HUDEP-2 (cell line): ENCODE measurements around the gene UBN1.

Source experiments
- DNase-seq, 76 experiments: peaks; one replicate each; lab custom pipeline; 2025; ENCODE audit not compliant: unreplicated experiment in 76 of 76; lab: John Stamatoyannopoulos, UW

UBN1 gene

DNA sequence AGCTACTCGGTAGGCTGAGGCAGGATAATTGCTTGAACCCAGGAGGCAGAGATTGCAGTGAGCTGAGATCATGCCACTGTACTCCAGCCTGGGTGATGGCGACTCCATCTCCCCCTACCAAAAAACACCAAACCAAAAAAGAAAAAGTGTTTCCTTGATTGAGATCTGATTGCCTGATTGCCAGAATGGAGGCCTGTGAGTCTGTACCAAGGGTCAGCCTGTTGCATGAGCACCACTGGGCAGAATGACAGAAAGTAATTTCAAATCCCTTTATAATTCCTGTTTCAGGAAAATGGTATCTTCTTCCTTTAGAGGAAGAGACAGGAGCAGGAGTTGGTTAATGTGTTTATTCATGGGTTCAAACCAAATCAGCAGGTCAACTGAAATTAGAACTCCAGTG, 8.5 kb downstream of the UBN1 start:
- DNase-seq: no peak

DNA sequence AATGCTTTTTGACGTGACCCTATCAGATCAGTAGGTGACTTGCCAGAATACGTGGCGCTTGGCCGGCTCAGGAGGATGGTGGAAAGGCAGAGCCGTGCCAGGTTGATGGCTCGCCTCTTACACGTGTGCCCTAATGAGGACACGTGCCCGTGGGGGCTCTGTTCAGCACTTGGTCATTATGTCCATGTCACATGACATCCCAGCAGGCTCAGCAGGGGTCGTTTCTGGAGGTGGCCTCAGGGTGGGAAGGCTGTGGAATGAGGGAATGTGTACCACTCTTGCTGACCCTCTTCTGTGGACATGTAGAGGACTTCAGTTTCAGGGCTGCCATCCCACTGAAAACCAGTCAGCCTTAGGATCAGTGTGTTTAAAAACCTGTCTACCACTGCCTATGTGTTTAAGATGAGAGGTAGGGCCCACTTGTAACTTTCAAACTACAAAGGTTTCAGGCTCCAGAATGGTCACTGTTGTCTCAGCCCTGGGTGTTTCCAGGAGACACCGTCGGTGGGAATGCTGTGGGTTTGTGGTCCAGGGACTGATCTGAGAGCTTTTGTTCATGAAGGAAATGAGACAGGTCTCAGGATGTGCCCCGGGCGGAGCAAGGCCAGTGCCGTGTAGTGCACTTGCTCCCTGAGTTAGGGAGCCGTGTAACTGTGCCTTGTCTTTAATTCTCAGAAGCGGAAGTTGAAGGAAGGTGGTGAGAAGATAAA, 12.1 kb downstream of the UBN1 start:
- DNase-seq: no peak

DNA sequence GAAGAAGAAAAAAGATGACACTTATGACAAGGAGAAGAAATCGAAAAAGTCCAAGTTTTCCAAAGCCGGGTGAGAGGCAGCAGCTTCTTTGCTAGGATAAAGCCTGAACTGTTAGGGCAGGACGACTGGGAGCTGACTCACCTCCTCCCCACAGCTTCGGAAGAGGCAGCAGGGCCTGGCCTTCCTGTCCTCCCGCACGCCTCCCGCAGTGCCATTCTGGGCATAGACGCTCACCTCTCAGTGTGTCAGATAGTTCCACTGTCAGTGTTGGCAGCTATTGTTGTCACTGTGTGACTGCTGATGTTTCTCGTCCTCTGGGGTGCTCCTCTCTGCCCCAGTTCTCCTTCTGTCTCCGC, 12.6 kb downstream of the UBN1 start:
- no peak for DNase-seq

DNA sequence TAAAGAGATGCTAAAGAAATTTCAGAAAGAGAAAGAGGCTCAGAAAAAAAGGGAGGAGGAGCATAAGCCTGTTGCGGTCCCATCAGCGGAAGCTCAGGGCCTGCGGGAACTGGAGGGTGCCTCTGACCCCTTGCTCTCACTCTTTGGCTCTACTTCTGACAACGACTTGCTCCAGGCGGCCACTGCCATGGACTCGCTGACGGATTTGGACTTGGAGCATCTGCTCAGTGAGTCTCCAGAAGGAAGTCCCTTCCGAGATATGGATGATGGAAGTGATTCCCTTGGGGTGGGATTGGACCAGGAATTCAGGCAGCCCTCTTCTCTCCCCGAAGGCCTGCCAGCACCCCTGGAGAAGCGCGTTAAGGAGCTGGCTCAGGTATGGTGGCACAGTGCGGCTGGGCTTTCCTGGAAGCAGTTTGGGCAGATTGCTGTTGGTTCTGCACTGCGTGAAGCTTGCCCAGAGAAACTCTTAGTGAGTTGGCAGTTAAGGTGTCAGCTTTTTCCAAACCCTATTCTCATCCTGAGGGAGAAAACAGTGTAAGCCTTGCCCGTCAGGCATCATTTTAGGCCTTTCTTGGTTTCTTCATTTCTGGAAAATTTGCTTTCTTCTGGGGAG, 13.6 kb downstream of the UBN1 start:
- no peak for DNase-seq

DNA sequence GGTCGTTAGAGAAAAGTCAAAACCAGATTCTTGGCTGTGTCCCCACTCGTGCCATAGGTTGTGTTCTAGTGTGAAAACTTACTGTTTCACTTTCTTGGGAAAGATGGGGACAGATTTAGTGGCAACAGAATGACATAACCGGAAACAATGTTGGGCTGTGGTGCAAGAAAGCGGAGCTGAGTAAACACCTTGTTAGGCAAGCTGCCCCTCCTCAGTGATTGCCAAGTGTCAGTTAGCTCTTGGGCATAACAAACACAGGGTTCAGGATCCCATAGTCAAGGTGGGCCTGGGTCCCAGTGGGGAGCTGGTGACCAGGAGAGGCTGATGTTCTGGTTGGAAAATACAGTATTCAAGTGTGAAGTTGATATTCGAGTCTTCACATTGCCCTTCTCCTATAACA, 15.4 kb downstream of the UBN1 start:
- no peak for DNase-seq

DNA sequence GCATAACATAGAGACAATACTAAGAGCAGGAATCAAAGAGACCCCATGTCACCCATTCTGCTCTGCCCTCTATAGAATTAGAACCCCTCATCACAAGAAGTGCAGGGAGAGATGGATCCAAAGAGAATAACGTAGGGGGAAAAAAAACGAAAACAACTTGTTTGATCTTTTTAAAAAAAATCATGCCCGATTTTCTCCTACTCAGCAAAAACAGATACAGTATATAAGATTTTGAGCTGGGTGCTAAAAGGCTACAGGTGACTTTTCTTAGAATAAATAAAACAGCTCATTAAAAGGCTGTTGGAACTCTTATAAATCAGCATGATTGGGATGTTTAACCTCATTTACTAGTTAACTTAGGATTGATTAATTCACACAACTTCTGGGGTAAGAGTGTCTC, 17.4 kb downstream of the UBN1 start:
- DNase-seq: no peak

DNA sequence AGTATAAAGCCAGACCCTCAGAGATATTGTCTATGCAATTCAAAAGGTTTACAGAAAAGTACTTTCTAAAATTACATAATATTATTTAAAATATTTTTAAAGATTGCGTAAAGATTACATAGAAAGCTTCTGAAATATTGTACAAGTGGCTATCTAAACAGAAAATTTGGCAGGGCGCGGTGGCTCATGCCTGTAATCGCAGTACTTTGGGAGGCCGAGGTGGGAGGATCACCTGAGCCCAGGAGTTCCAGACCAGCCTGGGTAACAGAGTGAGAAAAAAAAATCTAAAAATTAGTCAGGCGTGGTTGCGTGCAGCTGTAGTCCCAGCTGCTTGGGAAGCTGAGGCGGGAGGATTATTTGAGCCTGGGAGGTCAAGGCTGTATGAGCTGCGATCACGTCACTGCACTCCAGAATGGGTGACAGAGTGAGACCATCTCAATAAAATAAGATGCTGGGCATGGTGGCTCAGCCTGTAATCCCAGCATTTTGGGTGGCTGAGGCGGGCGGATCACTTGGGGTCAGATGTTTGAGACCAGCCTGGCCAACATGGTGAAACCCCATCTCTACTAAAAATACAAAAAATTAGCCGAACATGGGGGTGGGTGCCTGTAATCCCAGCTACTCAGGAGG, 18.1 kb downstream of the UBN1 start:
- DNase-seq: no peak

DNA sequence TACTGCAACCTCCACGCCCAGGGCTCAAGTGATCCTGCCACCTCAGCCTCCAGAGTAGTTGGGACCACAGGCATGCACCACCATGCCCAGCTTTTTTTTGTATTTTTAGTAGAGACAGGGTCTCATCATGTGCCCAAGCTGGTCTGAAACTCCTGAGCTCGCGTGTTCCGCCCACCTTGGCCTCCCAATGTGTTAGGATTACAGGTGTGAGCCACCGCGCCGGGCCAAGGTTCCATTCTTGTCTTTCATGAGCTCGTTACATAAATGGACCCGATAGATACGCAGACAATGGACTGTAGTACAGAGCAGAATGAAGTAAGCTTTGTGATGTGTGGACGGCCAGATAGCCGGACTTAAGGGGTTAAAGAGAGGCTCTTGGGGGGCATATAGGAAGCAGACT, 19.3 kb downstream of the UBN1 start:
- DNase-seq: no peak

DNA sequence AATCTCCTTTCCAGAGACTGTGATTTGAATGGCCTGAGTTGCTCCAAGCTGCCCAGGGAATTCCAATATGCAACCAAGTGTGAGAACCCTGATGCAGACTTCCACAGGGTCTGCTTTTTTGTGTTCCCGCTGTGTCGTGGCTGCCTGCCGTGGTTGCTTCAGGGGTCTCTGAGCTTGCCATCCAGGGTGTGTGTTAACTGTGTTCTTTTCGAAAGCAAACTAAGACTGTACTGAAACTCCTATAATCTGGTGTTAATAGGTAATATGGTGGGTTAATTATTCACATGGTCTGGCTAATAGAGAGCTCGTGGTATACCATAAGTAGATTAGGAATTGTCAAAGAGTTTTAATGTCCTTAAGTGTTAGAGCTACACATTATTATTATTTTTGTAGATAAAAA, 20.7 kb downstream of the UBN1 start:
- no peak for DNase-seq

DNA sequence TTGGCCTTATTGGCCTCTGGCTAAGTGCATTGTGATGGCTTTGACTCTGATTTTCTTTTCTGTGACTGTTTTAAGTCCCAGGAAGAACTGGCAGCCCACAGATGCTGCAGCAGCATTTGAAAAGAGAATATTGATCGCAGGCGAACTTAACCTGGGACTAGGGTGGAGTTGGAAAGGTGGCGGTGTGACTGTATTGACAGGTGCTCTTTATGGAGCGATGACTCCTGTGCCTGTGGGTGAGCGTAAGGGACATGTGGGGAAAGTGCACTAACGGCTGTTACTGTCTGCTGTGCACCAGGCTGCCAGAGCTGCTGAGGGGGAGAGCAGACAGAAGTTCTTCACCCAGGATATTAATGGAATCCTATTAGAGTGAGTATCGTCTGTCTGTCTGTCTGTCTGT, 21.3 kb downstream of the UBN1 start:
- DNase-seq: no peak

DNA sequence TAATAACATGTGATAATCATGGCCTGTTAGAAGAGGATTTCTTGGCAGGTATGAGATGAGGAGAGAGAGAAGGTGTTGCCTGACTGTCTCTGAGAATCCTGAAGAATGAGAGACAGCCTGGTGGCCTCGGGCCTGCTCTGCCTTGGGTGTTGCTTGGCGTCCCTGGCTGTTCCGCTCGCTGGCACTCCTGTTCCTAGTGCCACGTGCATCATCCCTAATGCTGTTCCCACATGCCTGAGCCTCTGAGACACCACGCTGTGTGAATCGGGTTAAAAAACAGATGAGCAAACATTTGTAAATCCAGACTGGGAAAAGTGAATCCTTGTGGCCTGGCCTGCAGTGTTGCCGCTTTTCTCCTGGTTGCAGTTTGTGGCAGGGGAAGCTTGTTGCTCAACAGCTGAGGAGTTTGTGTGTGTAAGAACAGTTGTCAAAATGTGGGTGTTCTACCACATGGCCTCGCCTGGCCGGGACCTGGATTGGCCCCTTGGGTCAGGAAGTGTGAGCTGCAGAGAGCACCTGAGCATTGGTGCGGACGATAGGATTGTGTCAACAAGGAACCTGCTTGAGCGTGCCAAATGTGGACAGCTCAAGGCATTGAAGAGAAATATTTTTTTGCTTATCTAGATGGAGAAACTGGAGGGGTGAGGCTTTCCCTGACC, 22.0 kb downstream of the UBN1 start:
- DNase-seq: no peak

DNA sequence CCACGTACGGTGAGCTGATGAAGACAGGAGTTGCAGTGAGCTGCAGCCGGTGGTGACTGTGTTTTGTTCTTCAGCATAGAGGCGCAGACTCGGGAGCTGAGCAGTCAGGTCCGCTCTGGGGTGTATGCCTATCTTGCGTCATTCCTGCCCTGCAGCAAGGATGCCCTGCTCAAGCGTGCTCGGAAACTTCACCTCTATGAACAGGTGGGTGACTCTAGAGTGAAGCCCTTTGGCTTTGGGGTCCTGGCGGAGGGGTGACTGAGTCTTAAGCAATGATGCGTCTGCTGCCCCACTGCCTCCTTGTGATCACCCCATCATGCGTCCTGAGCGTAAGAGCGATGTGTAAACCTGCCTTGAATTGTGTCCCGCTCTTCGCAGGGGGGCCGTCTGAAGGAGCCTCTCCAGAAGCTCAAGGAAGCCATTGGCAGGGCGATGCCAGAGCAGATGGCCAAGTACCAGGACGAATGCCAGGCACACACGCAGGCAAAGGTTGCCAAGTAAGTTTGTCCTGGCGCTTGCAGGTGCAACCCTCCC, 22.9 kb downstream of the UBN1 start:
- DNase-seq: no peak

DNA sequence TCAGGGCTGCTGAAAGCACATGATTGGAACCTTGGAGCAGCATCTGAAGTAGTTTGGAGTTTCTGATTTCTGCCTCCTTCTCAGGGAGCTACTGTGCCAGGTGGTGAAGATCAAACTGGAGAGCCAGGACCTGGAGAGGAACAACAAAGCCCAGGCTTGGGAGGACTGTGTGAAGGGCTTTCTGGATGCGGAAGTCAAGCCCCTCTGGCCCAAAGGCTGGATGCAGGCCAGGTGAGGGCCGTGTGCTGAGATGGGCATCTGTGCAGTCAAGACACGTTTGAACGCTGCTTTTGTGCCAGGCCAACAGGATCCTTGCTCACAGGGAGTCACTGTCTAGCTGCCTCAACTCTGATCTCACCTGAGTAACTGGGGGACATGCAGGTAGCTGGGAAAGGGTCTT, 23.8 kb downstream of the UBN1 start:
- DNase-seq: no peak

DNA sequence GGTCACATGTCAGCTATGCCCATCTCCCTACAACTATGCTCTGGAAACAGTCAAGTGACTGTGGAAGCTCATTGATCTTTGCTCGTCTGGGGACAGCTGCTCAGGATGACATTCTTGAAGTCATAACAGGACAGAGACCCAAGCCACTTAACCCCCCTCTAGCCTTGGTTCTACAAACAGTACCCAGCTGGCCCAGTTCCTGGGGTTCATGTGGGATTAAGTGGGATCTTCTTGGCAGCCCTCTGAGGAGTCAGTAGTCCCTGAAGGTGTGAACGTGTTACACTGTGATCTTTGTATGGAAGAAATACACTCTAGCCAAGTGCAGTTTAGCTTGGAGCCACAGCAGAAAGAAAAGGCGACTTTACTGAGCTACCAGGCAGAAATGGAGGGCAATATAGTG, 25.8 kb downstream of the UBN1 start:
- DNase-seq: no peak

DNA sequence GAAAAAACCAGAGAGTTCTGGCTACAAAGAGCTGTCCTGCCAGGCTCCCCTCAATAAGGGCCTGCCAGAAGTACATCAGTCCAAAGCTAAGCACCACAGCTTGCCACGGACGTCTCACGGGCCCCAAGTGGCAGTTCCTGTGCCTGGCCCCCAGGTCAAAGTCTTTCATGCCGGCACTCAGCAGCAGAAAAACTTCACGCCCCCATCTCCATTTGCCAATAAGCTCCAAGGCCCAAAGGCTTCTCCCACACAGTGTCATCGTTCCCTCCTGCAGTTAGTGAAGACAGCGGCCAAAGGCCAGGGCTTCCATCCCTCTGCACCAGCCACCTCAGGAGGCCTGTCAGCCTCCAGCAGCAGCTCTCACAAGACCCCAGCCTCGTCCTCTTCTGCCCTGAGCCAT, 27.4 kb downstream of the UBN1 start:
- DNase-seq: no peak

DNA sequence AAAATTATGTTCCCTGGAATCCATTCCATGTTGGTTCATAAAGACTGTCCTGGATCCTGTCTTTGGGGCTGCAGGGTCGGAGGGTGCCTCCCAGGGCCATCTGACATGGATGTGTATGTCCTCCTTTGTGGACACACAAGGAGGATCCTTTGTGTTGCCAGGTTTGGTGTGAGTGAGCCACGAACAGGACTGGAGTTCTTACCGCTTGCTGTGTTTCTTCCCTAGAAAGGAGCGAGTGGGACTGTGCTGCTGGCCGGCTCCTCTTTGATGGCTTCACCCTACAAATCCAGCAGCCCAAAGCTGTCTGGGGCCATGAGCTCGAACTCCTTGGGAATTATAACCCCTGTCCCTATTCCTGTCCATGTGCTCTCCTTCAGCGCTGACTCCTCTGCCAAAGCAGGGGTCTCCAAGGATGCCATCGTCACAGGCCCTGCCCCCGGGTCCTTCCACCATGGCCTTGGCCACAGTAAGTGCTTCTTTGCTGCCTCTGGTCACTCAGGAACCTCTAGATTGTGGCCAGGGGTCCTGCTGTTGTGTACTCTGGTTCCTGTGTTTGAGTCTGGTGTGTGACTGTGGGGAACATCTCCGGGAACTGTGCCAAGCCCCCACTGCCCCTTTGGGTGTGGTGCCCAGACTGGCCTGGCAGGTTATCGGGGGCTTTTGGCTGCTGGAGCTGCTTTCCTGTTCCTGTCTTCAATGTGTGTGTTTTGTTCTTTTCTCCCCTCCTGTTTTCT, 29.5 kb downstream of the UBN1 start:
- no peak for DNase-seq

DNA sequence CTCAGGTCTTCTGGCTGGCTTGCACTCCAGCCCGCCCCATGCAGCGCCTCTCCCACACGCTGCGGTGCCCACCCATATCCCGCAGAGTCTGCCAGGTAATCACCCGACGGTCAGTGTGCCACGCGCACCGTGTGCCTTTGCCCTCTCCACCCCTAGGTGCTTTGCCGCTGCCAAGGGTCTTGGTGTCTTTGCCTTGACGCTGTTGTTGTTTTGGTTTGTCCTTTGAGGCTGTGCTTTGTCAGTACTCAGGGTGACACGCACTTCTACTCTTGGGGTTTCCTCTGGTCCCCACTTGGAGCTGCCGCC, 30.1 kb downstream of the UBN1 start:
- no peak for DNase-seq

DNA sequence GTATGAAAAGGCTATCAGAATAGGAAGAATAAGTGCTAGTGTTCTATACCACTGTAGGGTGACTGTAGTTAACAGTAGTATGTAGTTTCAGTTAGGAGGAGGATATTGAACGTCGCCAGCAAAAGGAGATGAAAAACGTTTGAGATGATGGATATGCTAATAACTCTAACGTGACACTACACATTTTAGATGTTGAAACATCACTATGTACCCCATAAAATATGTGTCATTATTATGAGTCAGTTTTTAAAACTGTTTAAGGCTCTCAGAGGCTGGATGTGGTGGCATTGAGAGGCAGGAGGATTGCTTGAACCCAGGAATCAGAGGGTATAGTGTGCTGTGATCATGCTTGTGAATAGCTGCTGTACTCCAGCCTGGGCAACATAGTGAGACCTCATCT, 31.8 kb downstream of the UBN1 start:
- DNase-seq: no peak

DNA sequence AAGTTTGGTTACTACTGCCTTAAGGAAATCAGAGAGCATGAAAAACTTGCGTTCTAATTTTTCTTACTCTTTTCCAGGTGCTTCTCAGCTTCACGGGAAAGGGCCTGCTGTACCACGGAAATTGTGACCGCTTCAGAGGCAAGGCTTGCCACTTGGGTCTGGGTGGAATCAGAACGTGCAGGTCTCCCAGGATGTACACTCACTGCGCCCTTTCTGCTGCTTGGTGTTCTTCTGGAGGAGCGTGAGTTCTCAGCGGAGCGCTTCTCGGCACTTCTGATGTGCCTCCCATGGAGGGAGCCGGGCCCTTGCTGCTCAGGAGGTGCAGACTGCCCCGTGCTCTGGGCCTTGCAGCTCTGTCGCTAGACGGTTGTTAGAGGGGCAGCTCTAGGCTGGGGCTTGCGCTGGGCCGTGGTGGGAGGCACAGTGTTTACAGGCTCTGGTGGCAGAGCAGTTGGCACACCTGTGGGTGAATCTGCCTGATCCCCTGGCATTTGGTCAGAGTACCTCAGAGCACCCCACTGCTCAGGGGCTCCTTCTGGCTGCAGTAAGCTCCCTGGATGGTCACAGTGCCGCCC, 32.8 kb downstream of the UBN1 start:
- DNase-seq: no peak

DNA sequence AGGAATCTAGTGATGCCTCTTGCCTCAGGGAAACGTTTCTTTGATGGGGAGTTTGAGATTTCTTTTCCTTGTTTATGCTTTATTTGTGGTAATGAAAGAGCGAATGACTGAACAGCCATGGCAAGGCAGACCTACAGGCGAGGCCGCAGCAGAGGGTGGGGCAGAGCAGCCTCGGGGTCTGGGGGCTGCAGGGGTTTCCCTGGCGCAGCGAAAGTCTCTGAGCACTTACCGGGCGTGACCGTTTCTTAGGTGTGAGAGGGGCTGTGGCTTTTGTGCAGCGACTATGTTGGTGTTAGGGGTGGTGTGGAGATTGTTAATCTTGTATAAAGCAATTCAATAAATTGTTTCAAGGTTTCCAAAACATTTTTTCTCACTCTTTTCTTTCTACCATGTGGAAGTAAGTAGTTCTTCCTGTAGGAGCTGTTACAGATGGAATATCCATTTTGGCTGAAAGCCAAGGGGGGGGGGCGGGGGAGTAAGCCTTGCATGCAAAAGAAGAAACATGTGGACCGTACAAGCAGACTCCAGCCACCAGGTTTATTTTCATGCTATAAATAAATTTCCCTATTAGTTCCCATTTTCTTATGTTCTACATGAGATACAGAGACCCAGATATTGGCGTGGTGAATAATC, 34.8 kb downstream of the UBN1 start:
- no peak for DNase-seq
